A673 (cell line): ENCODE data around the gene MYO1D. TPM values are rescaled to one million over a fixed set of nuclear protein-coding genes. Genes with fewer than 3 reads are reported as not detected.

Experiments used
- BruUV-seq: library from RNA; stranded (reverse); fragments of 400-500 nt; replicated peaks from 2 replicates; lab custom pipeline; 2021; lab: Mats Ljungman, UMichigan
- CTCF ChIA-PET: fragments of 300-600 bp; sonication (Branson Sonifier 250); formaldehyde crosslinking; loops from one replicate; lab custom pipeline; 2022; ENCODE audit warnings: antibody characterized with exemption; lab: Charles Lee
- POLR2A ChIA-PET: fragments of 300-600 bp; sonication (Branson Sonifier 250); formaldehyde crosslinking; loops from one replicate; lab custom pipeline; 2022; ENCODE audit warnings: antibody characterized with exemption; ENCODE audit not compliant: low non-redundant PET; lab: Charles Lee
- DNase-seq: peaks from one replicate; pipeline ENCODE4 v3.0.0-alpha.2; 2015; ENCODE audit warnings: low spot score
- H3K27ac ChIP-seq: fragments of 200-600 bp; sonication (generic); 2 replicates; pipeline ENCODE4 v1.5.1; 2016; ENCODE audit warnings: mixed run types, low read depth, mild to moderate bottlenecking, mixed read lengths, antibody characterized with exemption, low read length; ENCODE audit not compliant: poor library complexity, severe bottlenecking
- H3K27me3 ChIP-seq: fragments of 200-600 bp; sonication (generic); replicated peaks from 2 replicates; pipeline ENCODE4 v1.6.1; 2017; ENCODE audit warnings: mixed run types, low read depth, mild to moderate bottlenecking, mixed read lengths, antibody characterized with exemption, low read length; ENCODE audit not compliant: insufficient read depth, poor library complexity
- H3K36me3 ChIP-seq: fragments of 200-600 bp; sonication (generic); 2 replicates; pipeline ENCODE4 v1.6.1; 2016; ENCODE audit warnings: mixed run types, mild to moderate bottlenecking, mixed read lengths, antibody characterized with exemption, low read length; ENCODE audit not compliant: insufficient read depth, poor library complexity, severe bottlenecking
- H3K4me1 ChIP-seq: fragments of 200-600 bp; sonication (generic); 2 replicates; pipeline ENCODE4 v1.6.1; 2017; ENCODE audit warnings: mixed run types, mild to moderate bottlenecking, mixed read lengths, antibody characterized with exemption, low read length; ENCODE audit not compliant: insufficient read depth, poor library complexity, severe bottlenecking
- H3K4me3 ChIP-seq: fragments of 200-600 bp; sonication (generic); 2 replicates; pipeline ENCODE4 v1.5.1; 2016; ENCODE audit warnings: low read depth, mixed run types, mild to moderate bottlenecking, mixed read lengths, low read length; ENCODE audit not compliant: poor library complexity, severe bottlenecking
- H3K9me3 ChIP-seq: fragments of 200-600 bp; sonication (generic); 2 replicates; pipeline ENCODE4 v1.6.1; 2016; ENCODE audit warnings: mixed run types, low read depth, mild to moderate bottlenecking, mixed read lengths, antibody characterized with exemption, low read length; ENCODE audit not compliant: poor library complexity, severe bottlenecking
- EZH2 ChIP-seq: fragments of 200-600 bp; sonication (generic); IDR thresholded peaks from 2 replicates; pipeline ENCODE4 v1.6.1; 2017; ENCODE audit warnings: borderline replicate concordance, low read depth, mild to moderate bottlenecking, mixed read lengths, antibody characterized with exemption, low read length; ENCODE audit not compliant: poor library complexity, severe bottlenecking
- intact Hi-C: fragments of 100-400 bp; cut with micrococcal nuclease; formaldehyde crosslinking; loops from one replicate; pipeline ENCODE4 v1.10.0; 2022; ENCODE audit not compliant: unreplicated experiment
- total RNA-seq: library from RNA; stranded (reverse); gene quantifications from 2 replicates; pipeline ENCODE4 v1.2.3, GENCODE V29; 2021
- TF ChIP-seq, protein P1 (sequence below): fragments of 300-800, 200-600 bp; sonication (generic); conservative IDR thresholded peaks from 2 replicates; pipeline ENCODE4 v1.5.1; 2017; ENCODE audit warnings: low read depth, mild to moderate bottlenecking, antibody characterized with exemption, low read length, moderate library complexity, mixed read lengths

Gene MYO1D
- total RNA-seq, 1 experiment from 2014 or later: 10.4 TPM

DNA sequence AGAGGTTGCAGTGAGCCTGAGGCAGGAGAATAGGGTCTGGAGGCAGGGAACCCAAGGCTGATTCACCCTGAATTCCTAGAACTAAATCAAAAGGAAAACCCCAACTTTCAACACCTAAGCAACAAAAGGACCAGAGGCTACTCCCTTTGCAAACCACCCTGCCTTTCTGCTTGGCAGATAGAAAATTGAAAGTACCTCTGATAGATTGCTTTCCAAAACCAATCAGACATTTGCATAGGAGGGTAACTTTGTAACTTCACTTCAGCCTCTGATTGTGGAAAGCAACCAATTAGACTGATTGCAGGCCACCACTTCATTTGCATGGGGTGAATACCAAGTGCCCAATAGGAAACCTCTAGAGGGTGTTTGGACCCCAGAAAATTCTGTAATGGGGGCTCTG is 40.2 kb upstream of the MYO1D start:
- no TSS peak for BruUV-seq
- no peaks in the 10 kb centered on the region for H3K27me3 ChIP-seq
- no peaks in the 10 kb centered on the region for H3K36me3 ChIP-seq
- intact Hi-C loops: no loop called here
- no peak for DNase-seq
- TF ChIP-seq EZH2: no peak
- H3K4me3 ChIP-seq: no peak overlapping the region
- CTCF ChIA-PET: no interaction called here
- POLR2A ChIA-PET: no interaction called here
- H3K9me3 ChIP-seq: no peaks in the 10 kb centered on the region
- H3K27ac ChIP-seq: no peak overlapping the region
- H3K4me1 ChIP-seq: no peaks in the 10 kb centered on the region

DNA sequence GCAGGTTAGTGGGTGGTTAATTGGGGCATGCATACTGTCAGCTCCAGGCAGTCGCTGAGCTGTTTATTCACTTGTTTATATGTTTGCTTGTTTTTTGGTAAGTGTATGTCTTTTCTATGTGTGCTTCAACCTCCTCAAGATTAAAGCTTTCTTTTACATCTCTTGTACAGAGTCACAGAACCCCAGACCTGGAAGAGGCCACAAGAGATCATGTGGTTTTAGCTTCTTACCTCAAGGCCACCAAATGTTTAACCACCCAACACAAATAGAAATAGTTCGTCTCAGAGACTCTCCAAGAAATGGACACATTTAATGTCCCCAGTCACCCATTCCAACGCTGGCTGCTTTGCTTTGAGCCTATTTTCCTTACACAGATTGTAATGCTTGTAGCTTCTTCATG is 39.2 kb upstream of the MYO1D start:
- POLR2A ChIA-PET: no interaction called here
- BruUV-seq: no TSS peak
- intact Hi-C loops: no loop called here

DNA sequence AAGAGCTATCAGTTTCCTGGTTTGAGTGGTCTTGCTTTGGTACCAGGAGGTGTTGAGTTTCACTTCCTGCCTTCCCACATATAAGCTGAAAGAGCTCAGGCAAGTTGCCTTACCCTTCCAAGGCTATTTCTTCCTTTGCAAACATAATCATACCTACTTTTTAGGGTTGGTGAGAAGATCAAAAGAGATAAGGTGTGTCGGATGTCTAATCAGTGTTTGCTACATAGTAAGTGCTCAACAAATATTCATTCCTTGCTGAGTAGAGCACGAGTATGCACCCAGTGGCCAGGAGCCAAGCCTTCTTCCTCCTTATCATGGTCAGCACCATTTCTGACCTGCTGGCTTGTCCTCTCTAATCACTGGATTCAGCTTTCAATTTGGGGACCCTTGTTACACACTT is 38.3 kb upstream of the MYO1D start:
- Histone ChIP-seq H3K27me3 (no peaks in the 10 kb centered on the region), H3K4me1 (no peaks in the 10 kb centered on the region), H3K4me3 (no peak overlapping the region), H3K9me3 (no peaks in the 10 kb centered on the region), H3K36me3 (no peaks in the 10 kb centered on the region), H3K27ac (no peak overlapping the region)
- ChIA-PET POLR2A (no interaction called here), CTCF (no interaction called here)
- DNase-seq: no peak
- BruUV-seq: no TSS peak
- intact Hi-C loops: no loop called here
- TF ChIP-seq, protein P1, sequence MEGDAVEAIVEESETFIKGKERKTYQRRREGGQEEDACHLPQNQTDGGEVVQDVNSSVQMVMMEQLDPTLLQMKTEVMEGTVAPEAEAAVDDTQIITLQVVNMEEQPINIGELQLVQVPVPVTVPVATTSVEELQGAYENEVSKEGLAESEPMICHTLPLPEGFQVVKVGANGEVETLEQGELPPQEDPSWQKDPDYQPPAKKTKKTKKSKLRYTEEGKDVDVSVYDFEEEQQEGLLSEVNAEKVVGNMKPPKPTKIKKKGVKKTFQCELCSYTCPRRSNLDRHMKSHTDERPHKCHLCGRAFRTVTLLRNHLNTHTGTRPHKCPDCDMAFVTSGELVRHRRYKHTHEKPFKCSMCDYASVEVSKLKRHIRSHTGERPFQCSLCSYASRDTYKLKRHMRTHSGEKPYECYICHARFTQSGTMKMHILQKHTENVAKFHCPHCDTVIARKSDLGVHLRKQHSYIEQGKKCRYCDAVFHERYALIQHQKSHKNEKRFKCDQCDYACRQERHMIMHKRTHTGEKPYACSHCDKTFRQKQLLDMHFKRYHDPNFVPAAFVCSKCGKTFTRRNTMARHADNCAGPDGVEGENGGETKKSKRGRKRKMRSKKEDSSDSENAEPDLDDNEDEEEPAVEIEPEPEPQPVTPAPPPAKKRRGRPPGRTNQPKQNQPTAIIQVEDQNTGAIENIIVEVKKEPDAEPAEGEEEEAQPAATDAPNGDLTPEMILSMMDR: no peak
- no peak for TF ChIP-seq EZH2

More for the DNA sequence above, 39.2 kb upstream of the MYO1D start:
- Histone ChIP-seq H3K9me3 (no peaks in the 10 kb centered on the region), H3K27me3 (no peaks in the 10 kb centered on the region), H3K4me1 (no peaks in the 10 kb centered on the region), H3K36me3 (no peaks in the 10 kb centered on the region), H3K4me3 (no peak overlapping the region), H3K27ac (no peak overlapping the region)
- TF ChIP-seq, protein P1: no peak
- no peak for TF ChIP-seq EZH2
- DNase-seq: no peak
- CTCF ChIA-PET: no interaction called here

DNA sequence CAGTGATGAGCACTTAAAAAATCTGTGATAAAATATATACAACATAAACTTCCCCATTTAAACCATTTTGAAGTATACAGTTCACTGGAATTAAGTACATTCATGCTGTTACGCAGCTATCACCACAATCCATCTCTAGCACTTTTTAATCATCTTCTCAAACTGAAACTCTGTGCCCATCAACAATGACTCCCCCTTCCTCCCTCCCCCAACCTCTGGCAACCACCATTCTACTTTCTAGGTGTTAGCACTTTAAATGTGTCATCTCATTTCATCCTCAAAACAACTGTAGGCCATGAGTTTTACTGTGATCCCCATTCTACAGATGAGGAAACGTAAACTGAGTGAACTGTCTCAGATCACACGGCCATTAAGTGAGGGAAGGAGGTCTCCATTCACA is 37.3 kb upstream of the MYO1D start:
- ChIA-PET POLR2A (no interaction called here), CTCF (no interaction called here)
- Histone ChIP-seq H3K9me3 (no peaks in the 10 kb centered on the region), H3K36me3 (no peaks in the 10 kb centered on the region), H3K27ac (no peak overlapping the region), H3K4me1 (no peaks in the 10 kb centered on the region), H3K27me3 (no peaks in the 10 kb centered on the region), H3K4me3 (no peak overlapping the region)
- no peak for TF ChIP-seq EZH2
- TF ChIP-seq, protein P1: no peak
- DNase-seq: no peak
- intact Hi-C loops: loop anchor here (5.0 kb wide), 1 partner anchor 132 kb away; no protein-coding TSS in a partner anchor
- no TSS peak for BruUV-seq
